GM19193 (cell line): ENCODE results near the gene ACTR1A.

Experiments used
- POLR2A ChIP-seq: IDR thresholded peaks from 4 replicates; pipeline ENCODE4 v1.6.1; 2011; ENCODE audit not compliant: insufficient read depth, insufficient read length; ENCODE audit errors: extremely low read depth

ACTR1A gene

DNA sequence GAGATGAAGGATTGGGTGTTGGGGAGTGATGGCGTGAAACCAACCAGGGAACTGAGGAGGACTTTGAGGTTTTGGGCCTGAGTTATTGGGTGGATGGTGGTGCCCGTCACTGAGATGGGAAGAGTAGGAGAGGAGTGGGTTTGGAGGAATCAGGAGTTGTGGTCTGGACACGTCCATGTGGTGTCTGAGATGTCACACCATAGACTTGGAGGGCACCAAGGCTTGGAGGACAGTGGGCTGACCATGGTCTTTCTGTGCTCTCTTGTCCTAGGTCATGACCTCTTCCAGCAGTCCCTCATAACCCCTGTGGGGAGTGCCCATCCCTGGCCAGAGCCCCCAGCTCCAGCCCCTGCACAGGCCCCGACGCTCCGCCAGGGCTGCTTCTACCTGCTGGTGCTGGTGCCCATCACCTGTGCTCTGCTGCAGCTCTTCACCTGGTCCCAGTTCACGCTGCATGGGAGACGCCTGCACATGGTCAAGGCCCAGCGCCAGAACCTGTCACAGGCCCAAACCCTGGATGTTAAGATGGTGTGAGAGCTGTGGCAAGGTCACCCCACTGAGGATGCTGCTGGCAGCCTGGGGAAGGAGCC is 27.0 kb downstream of the ACTR1A start:
- no peak for TF ChIP-seq POLR2A

- TF ChIP-seq POLR2A, result no peak
These were observed 28.8 kb downstream of the ACTR1A start for GRCh38 chr10:102473445-102474331.

- TF ChIP-seq POLR2A, result no peak
These were observed 31.6 kb downstream of the ACTR1A start for GRCh38 chr10:102470579-102471546.

- no peak for TF ChIP-seq POLR2A
These were observed 33.8 kb downstream of the ACTR1A start for GRCh38 chr10:102468683-102469082.

DNA sequence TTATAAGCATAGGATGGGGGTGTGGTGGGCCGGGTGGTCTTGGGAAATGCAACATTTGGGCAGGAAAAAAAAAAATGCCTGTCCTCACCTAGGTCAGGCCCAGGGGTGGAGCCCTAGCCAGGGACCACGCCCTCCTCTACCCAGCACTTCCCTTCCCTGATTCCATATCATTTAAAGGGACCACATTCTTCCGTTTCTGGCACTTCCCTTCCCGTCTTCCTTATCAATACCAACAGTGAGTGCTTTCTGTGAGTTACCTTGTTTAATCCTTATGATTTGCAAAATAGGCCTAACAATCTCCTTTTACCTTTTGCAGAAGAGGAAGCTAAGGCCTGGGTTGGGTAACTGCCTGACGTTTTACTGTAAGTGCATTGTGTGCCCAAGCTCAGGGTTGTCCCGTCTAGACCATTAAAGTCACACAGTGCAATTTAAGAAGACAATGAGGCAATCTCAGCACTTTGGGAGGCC is 34.5 kb downstream of the ACTR1A start:
- no peak for TF ChIP-seq POLR2A

DNA sequence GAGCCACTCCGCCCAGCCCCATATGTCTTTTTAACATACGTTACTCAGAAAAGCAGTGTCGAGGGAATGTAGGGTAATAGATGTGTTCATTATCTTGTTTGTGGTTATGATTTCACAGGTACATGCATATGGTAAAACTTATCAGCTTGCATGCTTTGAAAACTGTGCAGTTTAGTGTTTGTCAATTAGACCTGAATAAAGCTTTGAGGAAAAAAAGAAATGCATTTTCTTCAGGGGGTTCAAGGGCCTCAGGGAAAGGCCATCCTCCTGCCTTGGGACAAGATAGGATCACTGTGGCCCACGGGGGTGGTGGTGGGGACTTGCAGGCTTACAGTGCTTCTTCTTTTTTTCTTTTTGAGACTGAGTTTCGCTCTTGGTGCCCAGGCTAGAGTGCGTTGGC is 35.2 kb downstream of the ACTR1A start:
- TF ChIP-seq POLR2A, result no peak

DNA sequence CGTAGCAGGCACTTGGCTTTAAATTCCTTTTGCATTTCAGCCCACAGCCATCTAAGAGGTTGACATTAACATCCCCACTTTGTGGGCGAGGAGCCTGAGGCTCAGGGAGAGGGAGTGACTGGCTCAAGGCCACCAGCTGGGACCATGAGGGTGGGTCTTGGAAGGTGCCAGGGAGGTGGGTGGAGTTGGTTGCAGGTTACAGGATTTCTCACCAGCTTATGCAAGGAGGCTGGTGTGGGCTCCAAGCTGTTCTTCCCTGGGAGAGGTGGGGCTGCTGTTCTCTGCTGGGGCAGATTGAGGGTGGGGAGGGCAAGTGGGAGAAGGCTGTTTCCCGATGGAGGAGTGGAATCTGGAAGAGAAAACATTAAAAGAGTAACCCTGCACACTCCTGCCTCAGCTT is 37.0 kb downstream of the ACTR1A start:
- no peak for TF ChIP-seq POLR2A

- TF ChIP-seq POLR2A, result no peak
These were observed 38.5 kb downstream of the ACTR1A start for GRCh38 chr10:102463983-102464382.

DNA sequence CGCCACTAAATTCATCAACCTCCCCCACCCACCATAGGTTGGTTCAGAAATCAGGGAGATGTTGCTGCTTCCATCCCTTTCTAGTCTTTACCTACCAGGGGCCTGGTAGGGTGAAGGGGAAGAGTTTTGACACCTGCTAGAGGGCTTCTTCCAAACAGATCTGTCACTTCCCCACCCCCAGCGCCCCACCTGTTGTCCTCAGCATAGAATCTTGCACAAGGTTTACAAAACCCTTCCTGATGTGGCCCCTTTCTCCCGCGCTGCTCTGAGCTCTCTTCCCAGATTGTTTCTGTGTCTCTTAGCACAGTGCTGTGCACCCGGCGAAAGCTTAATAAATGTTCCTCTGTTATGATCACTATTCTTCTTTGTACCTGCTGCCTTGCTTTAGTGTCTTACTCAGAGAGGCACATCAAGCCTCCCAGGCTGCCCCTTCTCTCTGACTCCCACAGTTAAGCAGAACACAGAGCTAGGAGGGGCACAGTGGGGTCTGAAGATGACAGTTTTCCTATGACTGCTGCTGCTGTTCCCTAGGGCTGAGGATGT is 39.9 kb downstream of the ACTR1A start:
- TF ChIP-seq POLR2A, result no peak

GRCh38 chr10:102461187-102462054 is 41.1 kb downstream of the ACTR1A start:
- TF ChIP-seq POLR2A, result peak; percentile 51

DNA sequence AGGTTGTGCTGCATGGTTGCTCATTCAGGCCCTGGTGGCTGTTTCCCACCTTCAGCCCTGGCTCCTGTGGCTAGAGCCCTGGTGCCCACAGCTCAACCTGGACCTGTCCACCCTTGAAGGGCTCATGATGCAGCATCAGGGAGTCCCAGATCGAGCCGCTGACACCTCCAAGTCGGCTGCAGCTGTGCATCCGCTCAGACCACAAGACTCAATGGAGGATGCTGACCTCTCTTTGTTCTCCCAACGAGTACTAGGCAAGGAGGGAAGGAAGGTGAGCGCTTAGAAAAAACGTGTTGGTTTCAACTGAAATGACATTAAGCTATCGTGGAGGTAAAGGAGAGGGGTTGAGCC is 41.7 kb downstream of the ACTR1A start:
- TF ChIP-seq POLR2A, result no peak

GRCh38 chr10:102458656-102459055 is 43.9 kb downstream of the ACTR1A start:
- TF ChIP-seq POLR2A, result no peak

DNA sequence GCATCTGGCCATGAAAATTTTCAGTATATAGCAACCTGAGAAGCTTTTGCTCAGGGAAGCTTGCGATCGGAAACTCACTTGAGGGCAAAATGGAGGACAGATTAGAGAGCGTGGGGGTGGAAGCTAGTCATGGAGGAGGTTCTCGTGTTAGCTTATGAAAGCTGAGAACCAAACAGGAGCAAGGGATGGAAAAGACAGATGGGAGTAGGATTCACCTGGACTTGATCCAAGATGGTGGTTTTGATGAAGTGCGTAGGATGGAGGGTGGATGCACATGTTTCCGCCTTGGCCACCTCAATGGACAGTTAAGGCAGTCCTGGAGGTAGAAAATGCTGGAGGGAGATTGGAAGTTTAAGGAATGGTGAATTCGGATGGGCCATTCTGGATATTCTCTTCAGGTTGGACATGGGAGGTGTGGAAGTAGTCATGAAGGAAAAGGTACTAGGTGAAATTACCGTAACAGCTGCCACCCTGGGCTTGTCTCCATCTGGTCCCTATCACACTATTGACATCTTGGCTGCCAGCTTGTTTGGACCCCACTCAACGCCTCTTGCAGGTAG is 44.8 kb downstream of the ACTR1A start:
- TF ChIP-seq POLR2A, result no peak
